Left ventricle myocardium inferior (tissue), 1 donor: ENCODE measurements around the gene NECTIN1. TPM values are rescaled to one million over a fixed set of nuclear protein-coding genes. Genes with fewer than 3 reads are reported as not detected.

Experiments used
- DNase-seq: peaks from one replicate; pipeline ENCODE4 v3.0.0-alpha.2; 2020
- H3K27ac ChIP-seq: fragments of 200-600 bp; replicated peaks from 2 replicates; pipeline ENCODE4 v1.8.0; 2021
- H3K27me3 ChIP-seq: fragments of 200-600 bp; 2 replicates; pipeline ENCODE4 v1.8.0; 2021; ENCODE audit warnings: low read depth
- H3K36me3 ChIP-seq: fragments of 200-600 bp; 2 replicates; pipeline ENCODE4 v1.8.0; 2021
- H3K4me1 ChIP-seq: fragments of 200-600 bp; 2 replicates; pipeline ENCODE4 v1.8.0; 2021
- H3K4me3 ChIP-seq: fragments of 200-600 bp; 2 replicates; pipeline ENCODE4 v1.8.0; 2021; ENCODE audit warnings: mild to moderate bottlenecking, moderate library complexity
- H3K9me3 ChIP-seq: fragments of 200-600 bp; replicated peaks from 2 replicates; pipeline ENCODE4 v1.8.0; 2021
- intact Hi-C: fragments of 100-400 bp; cut with micrococcal nuclease; formaldehyde crosslinking; loops from one replicate; pipeline ENCODE4 v1.11.0; 2022
- total RNA-seq: library from RNA; stranded (reverse); fragmentation: NEBNext Ultra II Directional; extraction: Animal tissue kit (Norgen Biotek cat#: 25700); gene quantifications from one replicate; pipeline ENCODE4 v1.2.1, GENCODE V29; 2021
- TF ChIP-seq, protein P1 (sequence below): fragments of 200-600 bp; IDR thresholded peaks from 2 replicates; pipeline ENCODE4 v1.8.0; 2021; ENCODE audit warnings: antibody characterized with exemption, mild to moderate bottlenecking, borderline replicate concordance
- donor health status: DM: no; HTN: yes; CAD: no; lungs with severe emphysema.

The NECTIN1 gene
- total RNA-seq, 1 donor from 2014 or later, result 22.9 TPM

DNA sequence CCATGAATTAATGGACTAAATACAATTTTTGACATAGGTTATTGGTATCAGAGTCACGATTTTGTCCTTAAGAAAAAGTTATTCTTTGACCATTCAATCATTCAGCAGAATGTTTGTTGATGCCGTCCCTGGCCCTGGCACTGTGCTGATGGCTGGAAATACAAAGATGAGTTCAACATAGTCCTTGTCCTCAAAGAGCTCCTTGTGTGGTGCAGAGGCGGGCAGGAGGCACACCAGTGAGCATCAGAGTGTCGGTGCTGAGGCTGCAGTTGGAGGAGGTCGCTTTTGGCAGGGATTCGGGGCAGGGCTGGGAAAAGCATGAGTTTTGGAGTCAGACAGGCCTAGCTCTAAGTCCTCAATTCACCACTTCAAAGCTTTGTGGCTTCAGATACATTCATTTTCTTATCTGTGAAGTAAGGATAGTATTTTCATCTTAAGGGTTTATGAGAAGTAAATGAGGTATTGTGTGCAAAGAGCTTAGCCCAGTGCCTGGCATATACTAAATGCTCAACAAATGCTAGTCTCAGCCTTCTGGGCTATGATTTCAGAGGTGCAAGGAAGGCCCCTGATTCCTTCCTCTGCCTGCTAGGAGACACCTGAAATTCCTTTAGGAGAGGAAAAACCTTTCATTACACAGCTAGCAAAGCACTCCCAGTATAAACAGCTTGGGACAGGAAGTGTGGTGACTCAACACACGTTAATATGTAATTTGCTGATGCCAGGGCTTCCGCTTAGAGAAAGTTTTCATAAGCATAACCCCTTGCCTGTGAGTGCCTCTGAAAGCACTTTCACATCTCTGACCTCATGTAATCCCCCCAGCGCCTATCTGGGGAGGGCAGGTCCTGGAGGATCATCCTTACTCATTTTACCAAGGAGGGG is 113.8 kb downstream of the NECTIN1 start:
- H3K27ac ChIP-seq, result no peak overlapping the region
- no peaks in the 10 kb centered on the region for H3K9me3 ChIP-seq
- H3K27me3 ChIP-seq, result peaks cover 76% of the 10 kb centered on the region
- no peak overlapping the region for H3K4me3 ChIP-seq
- intact Hi-C loops, result no loop called here
- TF ChIP-seq, protein P1, sequence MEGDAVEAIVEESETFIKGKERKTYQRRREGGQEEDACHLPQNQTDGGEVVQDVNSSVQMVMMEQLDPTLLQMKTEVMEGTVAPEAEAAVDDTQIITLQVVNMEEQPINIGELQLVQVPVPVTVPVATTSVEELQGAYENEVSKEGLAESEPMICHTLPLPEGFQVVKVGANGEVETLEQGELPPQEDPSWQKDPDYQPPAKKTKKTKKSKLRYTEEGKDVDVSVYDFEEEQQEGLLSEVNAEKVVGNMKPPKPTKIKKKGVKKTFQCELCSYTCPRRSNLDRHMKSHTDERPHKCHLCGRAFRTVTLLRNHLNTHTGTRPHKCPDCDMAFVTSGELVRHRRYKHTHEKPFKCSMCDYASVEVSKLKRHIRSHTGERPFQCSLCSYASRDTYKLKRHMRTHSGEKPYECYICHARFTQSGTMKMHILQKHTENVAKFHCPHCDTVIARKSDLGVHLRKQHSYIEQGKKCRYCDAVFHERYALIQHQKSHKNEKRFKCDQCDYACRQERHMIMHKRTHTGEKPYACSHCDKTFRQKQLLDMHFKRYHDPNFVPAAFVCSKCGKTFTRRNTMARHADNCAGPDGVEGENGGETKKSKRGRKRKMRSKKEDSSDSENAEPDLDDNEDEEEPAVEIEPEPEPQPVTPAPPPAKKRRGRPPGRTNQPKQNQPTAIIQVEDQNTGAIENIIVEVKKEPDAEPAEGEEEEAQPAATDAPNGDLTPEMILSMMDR, result no peak
- H3K36me3 ChIP-seq, result no peaks in the 10 kb centered on the region
- H3K4me1 ChIP-seq, result no peaks in the 10 kb centered on the region
- no peak for DNase-seq

DNA sequence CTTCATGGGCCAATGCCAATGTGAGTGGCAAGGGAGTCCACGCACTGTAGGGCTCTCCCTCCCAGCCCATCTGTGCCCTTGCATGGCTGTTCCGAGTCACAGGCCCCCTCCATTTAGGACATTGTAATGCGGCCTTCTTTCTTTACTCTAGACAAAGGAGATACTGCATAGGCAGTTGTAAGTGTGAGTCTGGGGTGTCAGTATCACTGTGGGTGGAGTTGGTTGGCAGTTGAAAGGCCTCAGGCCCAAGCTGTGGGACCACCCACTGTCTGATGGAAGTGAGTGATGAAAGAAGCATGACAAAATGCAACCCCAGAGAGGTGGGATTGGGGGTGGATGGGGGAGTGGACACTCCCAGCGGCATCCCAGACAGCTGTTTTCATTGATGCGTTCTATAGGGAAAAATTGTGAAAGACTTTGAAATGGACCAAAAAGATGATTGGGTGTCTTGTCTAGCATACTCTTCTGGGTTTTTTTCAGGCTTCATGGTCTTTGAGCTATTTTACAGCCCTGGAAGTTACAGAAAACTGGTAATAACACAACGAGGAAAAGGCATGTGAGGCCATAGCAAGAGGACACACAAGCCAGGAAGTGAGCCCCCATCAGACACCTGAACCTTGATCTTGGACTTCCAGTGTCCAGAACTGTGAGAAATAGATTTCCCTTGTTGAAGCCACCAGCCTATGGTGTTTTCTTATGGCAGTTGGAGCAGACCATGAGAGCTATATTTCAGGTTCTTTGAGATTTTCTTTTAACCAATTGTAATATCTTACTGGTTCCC is 114.6 kb downstream of the NECTIN1 start:
- Histone ChIP-seq H3K36me3 (no peaks in the 10 kb centered on the region), H3K4me3 (no peak overlapping the region), H3K9me3 (no peaks in the 10 kb centered on the region), H3K4me1 (no peaks in the 10 kb centered on the region), H3K27ac (no peak overlapping the region), H3K27me3 (peaks cover 76% of the 10 kb centered on the region)
- intact Hi-C loops, result no loop called here
- TF ChIP-seq, protein P1, result no peak
- DNase-seq, result no peak

DNA sequence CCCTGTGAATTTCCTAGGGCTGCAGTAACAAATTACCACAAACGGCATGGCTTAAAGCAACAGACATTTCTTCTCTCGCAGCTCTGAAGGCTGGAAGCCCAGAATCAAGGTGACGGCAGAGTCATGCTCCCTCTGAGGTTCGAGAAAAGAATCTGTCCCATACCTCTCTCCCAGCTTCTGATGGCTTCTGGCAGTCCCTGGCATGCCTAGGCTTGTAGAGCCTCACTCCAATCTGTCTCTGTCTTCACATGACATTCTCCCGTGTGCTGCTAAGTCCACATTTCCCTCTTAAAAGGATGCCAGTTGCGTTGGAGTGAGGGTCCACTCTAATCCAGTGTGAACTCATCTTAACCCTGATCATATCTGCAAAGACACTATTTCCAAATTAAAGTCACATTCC is 116.2 kb downstream of the NECTIN1 start:
- no peaks in the 10 kb centered on the region for H3K9me3 ChIP-seq
- intact Hi-C loops, result no loop called here
- H3K27me3 ChIP-seq, result peaks cover 76% of the 10 kb centered on the region
- TF ChIP-seq, protein P1, result no peak
- H3K36me3 ChIP-seq, result no peaks in the 10 kb centered on the region
- no peak for DNase-seq
- no peak overlapping the region for H3K27ac ChIP-seq
- no peaks in the 10 kb centered on the region for H3K4me1 ChIP-seq
- no peak overlapping the region for H3K4me3 ChIP-seq

DNA sequence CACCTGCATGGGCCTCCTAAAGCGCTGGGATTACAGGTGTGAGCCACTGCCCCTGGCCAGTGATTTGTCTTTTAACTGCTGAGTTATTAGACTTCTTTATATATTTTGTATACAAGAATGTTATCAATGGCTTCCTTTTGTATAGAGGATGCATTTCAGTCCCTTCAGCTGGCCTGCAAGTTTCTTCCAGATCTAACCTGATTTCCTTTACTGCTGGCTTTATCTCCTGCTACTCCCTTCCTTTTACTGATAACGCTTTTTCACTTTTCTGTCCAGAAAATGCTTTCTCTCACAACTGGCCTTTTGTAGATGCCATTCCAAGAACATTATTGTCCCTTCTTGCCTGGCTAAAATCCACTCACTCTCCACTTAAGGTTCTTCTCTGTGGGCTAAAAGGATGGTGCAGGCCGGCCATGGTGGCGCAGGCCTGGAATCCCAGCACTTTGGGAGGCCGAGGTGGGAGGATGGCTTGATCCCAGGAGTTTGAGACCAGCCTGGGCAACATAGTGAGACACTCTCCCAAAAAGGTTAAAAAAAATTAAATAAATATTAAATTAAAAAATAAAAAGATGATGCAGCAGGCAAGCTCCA is 118.1 kb downstream of the NECTIN1 start:
- intact Hi-C loops, result no loop called here
- Histone ChIP-seq H3K4me3 (no peak overlapping the region), H3K27me3 (peaks cover 76% of the 10 kb centered on the region), H3K36me3 (no peaks in the 10 kb centered on the region), H3K27ac (no peak overlapping the region), H3K9me3 (no peaks in the 10 kb centered on the region), H3K4me1 (no peaks in the 10 kb centered on the region)
- DNase-seq, result no peak
- TF ChIP-seq, protein P1, result no peak

DNA sequence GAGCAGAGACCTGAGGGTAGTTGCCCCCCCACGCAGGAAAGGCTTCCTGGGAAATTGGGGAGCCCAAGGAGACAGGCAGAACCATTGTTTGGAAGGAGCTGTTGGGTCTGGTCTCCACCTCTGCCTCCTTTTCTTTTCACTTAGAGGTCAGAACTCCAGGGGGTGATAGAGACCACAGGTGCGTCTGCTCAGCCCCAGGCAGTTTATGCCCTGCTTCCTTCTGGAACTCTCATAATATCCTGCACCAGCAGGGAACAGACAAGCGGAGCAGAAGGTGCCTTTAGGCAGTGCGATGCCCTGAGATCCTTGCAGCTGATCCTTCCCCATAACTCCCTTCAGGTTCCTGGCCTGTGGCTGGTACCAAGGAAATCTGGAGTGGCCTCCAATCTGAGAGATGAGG is 120.2 kb downstream of the NECTIN1 start:
- no peaks in the 10 kb centered on the region for H3K9me3 ChIP-seq
- H3K27me3 ChIP-seq, result peaks cover 95% of the 10 kb centered on the region
- H3K36me3 ChIP-seq, result no peaks in the 10 kb centered on the region
- intact Hi-C loops, result no loop called here
- H3K4me1 ChIP-seq, result no peaks in the 10 kb centered on the region
- no peak for DNase-seq
- no peak overlapping the region for H3K4me3 ChIP-seq
- TF ChIP-seq, protein P1, result no peak
- no peak overlapping the region for H3K27ac ChIP-seq
